Measurements from ENCODE around the gene STT3A.

STT3A gene

DNA sequence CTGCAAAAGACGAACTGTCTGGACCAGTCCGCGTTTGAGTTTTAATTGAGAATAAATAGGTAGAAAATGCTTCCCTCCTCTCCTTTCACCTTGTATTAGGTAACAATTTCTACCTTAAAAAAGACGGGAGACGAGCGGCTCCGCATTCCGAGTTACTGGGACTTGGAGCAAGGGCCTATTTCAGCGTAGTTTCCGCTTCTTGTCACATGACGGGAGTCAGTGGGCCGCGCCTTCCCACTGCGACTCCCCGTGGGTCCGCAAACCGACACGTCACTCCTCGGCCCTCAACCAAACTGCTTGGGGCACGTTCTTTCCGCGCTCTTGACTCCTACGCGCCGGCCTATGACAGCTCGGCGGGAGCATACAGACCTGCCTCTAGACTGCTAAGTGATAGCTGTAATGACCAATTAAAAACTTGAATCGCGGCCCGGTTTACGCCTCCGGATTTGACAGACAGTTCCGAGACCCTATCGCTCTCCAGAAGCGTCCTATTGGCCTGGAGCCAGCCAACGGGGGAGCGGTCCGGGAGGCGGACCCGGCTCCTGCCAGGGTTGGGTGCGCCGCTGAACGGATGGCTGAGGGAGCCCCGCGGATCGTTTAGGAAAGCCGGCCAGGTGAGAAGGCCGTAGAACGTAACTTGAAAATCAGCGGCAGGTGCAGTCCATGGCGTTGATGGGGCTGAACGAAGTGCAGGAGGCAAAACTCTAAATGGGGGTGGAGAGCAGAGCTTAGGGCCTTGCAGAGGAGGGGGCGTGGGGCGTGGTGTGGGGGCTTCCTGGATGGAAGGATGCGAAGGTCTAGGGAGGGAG is at the start of gene STT3A:
Gene STT3A, plus strand, starts transcription at position 548 of the 809 bp plus-strand sequence. CDS start 3,064 bp downstream, outside the sequence.
- TF ChIP-seq JUND (IDR thresholded peaks at IDR 0.05; ENCODE audit: low read depth): no peak
- DNase-seq (ENCODE audit: low read depth in 1 of 2, low spot score in 1 of 2): peak; percentile 99 to 100
- in situ Hi-C loops (cut with HindIII; ENCODE audit: low pct_unique_long_range_greater_than_20kb, low sequenced_read_pairs): no loop called here

DNA sequence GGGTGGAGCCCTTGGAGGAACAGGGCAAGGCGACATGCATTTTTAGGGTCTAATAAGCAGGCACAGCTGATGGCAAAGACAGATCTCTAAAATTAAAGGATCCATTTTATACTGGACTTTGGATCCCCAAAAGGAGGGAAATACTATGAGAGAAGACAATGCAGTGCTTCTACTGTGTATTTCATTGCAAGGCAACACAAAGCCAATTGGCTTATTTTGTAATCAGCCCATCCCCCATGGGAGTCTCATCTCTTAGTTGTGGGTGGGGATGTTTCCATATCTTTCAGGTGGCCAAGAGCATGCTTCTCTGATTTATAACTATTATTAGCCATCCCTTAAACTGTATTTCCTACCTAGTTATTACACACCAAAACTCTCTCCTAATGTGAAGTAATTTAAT is 41.9 kb upstream of the STT3A start:
- in situ Hi-C loops (cut with HindIII; ENCODE audit: low pct_unique_long_range_greater_than_20kb, low sequenced_read_pairs): no loop called here
- no peak for TF ChIP-seq JUND (IDR thresholded peaks at IDR 0.05; ENCODE audit: low read depth)
- DNase-seq (ENCODE audit: low read depth in 1 of 2, low spot score in 1 of 2): no peak

- in situ Hi-C loops (cut with HindIII; ENCODE audit: low pct_unique_long_range_greater_than_20kb, low sequenced_read_pairs): no loop called here
- DNase-seq (ENCODE audit: low read depth in 1 of 2, low spot score in 1 of 2): no peak
- TF ChIP-seq JUND (IDR thresholded peaks at IDR 0.05; ENCODE audit: low read depth): no peak
Observed at GRCh38 chr11:125551835-125552342, 40.8 kb upstream of the STT3A start.

- in situ Hi-C loops (cut with HindIII; ENCODE audit: low pct_unique_long_range_greater_than_20kb, low sequenced_read_pairs): no loop called here
- TF ChIP-seq JUND (IDR thresholded peaks at IDR 0.05; ENCODE audit: low read depth): no peak
- no peak for DNase-seq (ENCODE audit: low read depth in 1 of 2, low spot score in 1 of 2)
Observed at GRCh38 chr11:125552927-125553326, 39.7 kb upstream of the STT3A start.

DNA sequence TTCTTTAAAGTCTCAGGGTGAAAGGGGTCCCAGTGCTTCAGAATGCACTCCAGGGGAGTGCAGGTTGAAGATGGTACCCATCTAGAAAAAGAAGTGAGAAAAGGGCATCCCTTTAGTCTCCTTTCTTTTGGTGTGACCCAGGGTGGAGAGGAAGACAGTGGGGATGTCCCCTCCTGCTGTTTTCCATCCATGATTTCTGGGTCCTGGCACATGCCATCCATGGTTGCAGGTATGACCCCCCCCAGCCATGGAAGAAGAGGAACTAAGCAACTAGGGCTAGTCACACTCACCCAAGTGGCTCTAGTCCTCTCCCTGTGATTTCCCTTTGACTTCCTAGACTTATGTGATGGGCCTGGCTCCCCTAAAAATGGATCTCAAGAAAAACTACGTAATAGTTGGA is 39.3 kb upstream of the STT3A start:
- in situ Hi-C loops (cut with HindIII; ENCODE audit: low pct_unique_long_range_greater_than_20kb, low sequenced_read_pairs): no loop called here
- peak in 1 of 2 experiments; percentile 22 for DNase-seq (ENCODE audit: low read depth in 1 of 2, low spot score in 1 of 2)
- no peak for TF ChIP-seq JUND (IDR thresholded peaks at IDR 0.05; ENCODE audit: low read depth)

DNA sequence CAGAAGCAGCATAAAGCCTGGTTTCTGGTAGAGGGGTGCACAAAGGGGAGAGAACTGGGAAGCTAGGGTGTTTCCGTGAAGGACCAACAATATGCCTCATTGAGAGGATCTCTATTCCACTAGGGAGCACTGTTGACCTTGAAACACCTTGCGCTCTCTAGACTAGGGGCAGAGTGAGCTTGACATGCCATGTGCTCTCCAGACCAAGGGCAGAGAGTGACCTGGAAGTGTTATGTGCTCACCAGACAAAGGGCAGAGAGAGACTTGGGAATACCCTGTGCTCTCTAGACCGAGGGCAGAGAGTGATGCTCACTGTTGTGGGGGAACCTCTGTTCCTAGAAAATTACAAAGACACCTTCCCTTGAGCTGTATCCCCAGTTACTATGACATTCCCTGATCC is 38.6 kb upstream of the STT3A start:
- in situ Hi-C loops (cut with HindIII; ENCODE audit: low pct_unique_long_range_greater_than_20kb, low sequenced_read_pairs): no loop called here
- no peak for TF ChIP-seq JUND (IDR thresholded peaks at IDR 0.05; ENCODE audit: low read depth)
- no peak for DNase-seq (ENCODE audit: low read depth in 1 of 2, low spot score in 1 of 2)

DNA sequence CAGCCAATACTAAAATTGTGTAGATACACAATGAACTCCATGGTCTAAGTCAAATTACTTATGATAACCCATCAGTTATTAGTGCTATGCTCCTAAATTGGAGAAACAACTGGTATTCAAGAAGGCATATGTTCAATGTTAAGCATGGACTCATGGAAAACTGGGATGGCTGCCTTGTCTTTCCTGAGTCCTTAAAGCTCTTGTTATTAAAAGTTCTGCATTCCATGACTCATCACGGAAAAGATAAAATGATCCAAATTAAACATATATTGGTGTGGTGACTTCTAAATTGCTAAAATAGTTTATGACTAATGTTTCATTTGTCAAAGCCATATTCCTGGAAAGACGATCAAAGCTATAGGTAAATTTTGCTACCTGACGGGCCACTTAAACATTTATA is 32.8 kb upstream of the STT3A start:
- no peak for DNase-seq (ENCODE audit: low read depth in 1 of 2, low spot score in 1 of 2)
- in situ Hi-C loops (cut with HindIII; ENCODE audit: low pct_unique_long_range_greater_than_20kb, low sequenced_read_pairs): no loop called here
- TF ChIP-seq JUND (IDR thresholded peaks at IDR 0.05; ENCODE audit: low read depth): no peak

DNA sequence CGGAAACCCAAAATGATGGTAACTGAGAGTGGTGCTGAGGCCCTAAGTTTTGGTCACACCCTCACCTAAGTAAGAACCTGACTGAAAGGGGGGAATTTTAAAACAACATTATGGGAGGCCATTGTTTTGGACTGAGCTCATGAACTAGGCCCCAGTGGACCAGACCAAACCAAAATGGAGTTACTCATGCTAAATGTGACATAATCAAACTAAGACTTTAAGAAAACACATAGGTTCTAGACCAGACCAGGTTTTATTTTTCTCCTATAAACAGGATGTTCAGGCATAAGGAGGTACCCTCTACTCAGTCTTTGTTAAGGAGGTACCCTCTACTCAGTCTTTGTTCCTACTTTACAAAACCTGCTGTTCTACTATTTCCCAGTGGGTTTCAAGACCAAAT is 30.7 kb upstream of the STT3A start:
- in situ Hi-C loops (cut with HindIII; ENCODE audit: low pct_unique_long_range_greater_than_20kb, low sequenced_read_pairs): no loop called here
- DNase-seq (ENCODE audit: low read depth in 1 of 2, low spot score in 1 of 2): no peak
- TF ChIP-seq JUND (IDR thresholded peaks at IDR 0.05; ENCODE audit: low read depth): no peak

DNA sequence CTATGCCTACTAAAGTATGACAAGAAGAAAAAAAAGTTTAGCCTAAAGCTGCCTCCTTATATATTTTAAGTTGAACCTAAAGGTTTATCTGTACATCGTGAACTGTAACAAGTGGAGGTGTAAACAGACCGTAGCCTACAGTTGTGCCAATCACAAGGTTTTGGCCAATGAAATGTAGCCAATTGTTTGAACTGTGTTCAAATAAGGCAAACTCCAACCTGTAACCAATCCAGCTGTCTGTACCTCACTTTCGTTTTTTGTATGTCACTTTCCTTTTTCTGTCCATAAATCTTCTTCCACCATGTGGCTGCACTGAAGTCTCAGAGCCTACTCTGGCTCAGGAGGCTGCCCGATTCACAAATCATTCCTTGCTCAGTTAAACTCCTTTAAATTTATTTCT is 30.2 kb upstream of the STT3A start:
- TF ChIP-seq JUND (IDR thresholded peaks at IDR 0.05; ENCODE audit: low read depth): no peak
- peak in 1 of 2 experiments; percentile 27 for DNase-seq (ENCODE audit: low read depth in 1 of 2, low spot score in 1 of 2)
- in situ Hi-C loops (cut with HindIII; ENCODE audit: low pct_unique_long_range_greater_than_20kb, low sequenced_read_pairs): no loop called here

DNA sequence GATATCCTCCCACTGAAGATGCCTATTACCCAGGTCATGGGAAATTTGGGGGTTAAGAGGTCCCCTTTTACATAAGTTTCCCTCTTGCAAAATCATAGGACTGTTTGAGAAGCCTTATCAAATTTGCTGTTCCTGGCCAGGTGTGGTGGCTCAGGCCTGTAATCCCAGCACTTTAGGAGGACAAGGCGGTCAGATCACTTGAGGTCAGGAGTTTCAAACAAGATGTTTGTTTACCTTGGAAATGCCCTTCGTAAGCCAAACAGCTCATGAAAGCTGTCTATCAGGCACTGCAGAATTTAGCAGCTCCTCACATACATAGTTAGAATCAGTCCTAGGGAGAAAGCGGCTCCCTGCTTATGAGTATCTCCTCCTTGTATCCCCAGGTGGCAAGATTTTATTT is 28.3 kb upstream of the STT3A start:
- DNase-seq (ENCODE audit: low read depth in 1 of 2, low spot score in 1 of 2): peak in 1 of 2 experiments; percentile 65
- no peak for TF ChIP-seq JUND (IDR thresholded peaks at IDR 0.05; ENCODE audit: low read depth)
- in situ Hi-C loops (cut with HindIII; ENCODE audit: low pct_unique_long_range_greater_than_20kb, low sequenced_read_pairs): no loop called here

DNA sequence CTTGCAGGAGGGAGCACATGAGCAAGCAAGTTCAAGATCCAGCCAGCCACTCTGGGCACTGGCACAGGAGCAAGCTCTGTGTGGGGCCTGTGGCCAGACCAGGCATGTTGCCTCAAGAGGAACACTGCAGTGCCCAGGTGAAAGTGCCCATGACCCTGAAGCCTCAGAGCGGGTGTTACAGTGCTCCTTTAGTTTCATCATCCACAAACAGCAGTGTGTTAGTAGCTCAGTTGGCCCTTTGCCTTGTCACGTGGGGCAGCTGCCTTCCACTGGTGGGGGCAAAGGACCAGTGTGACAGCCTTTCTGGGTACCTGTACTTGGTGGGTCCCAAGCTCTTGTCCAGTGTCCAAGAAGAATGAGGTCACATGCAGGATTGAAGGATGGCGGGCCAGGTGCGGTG is 26.4 kb upstream of the STT3A start:
- DNase-seq (ENCODE audit: low read depth in 1 of 2, low spot score in 1 of 2): no peak
- TF ChIP-seq JUND (IDR thresholded peaks at IDR 0.05; ENCODE audit: low read depth): no peak
- in situ Hi-C loops (cut with HindIII; ENCODE audit: low pct_unique_long_range_greater_than_20kb, low sequenced_read_pairs): no loop called here

- peak; percentile 87 to 99 for DNase-seq (ENCODE audit: low read depth in 1 of 2, low spot score in 1 of 2)
- in situ Hi-C loops (cut with HindIII; ENCODE audit: low pct_unique_long_range_greater_than_20kb, low sequenced_read_pairs): no loop called here
- TF ChIP-seq JUND (IDR thresholded peaks at IDR 0.05; ENCODE audit: low read depth): no peak
Observed at GRCh38 chr11:125568970-125569914, 23.4 kb upstream of the STT3A start, which contains the start of gene EI24. Gene EI24, plus strand, starts transcription at chr11:125569477. Its CDS starts 3,051 bp downstream, at chr11:125572528.

Data from T47D (cell line).